DLD1 (cell line): Measurements from ENCODE around the gene NETO1.

ENCODE experiments used
- in situ Hi-C: cut with HindIII; loops from 2 replicates; pipeline ENCODE4 v1.10.0; 2017; ENCODE audit warnings: low sequenced_read_pairs

NETO1 gene

DNA sequence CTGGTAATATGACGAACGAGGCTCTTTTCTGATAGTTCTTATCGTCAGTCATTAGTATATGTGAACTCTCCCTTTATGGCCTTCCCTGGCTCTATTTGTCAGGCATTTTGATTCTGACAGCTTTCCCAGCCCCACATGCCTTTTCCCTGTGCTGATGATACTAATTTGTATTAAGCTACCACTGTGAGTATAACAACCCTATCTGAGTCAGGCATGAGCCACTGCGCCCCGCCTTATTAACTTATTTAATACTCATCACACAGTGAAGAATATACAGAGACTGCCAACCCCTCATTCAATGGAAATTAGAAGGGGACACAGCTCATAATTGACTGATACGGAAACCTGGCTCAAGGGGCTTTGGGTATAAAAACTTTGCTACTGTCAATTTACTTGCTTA lies 140.0 kb downstream of the NETO1 start:
- in situ Hi-C loops, result no loop called here

DNA sequence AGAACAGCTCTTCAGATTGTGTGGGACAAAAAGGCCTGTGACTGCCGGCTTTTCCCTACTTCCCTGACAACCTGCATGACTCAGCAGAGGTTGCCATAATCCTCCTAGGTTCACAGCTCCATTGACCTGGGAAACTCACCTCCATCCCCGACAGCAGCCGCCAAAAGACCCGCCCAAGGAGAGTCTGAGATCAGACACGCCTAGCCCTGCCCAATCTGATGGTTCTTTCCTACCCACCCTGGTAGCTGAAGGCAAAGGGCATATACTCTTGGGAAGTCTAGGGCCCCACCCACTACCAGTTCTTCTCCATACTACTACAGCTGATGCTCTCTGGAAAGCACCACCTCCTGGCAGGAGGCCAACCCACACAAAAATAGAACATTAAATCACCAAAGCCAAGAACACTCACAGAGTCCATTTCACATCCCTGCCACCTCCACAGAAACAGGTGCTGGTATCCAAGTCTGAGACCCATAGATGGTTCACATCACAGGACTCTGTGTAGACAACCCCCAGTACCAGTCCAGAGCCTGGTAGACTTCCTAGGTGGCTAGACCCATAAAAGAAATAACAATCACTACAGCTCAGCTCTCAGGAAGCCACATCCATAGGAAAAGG lies 140.6 kb downstream of the NETO1 start:
- in situ Hi-C loops, result no loop called here

GRCh38 chr18:72726201-72726600 lies 141.6 kb downstream of the NETO1 start:
- in situ Hi-C loops, result no loop called here

DNA sequence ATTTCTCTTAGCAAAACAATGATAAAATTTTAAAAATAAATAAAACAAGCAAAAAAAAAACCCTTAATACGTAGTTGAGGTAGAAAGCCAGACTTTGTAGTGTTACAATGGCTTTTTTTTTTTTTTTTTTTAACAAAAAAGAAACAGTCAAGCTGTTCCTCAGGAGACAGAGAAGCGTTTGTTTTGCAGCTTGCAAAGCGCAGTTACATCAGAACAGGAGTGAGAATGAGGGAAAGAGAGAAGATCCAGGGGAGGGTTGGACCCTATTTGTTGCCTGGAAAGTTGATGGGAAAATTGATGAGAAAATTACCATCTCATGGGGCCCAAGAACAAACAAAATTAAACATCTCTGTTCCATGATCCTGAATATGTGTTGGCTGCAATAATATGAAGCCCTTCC lies 146.5 kb downstream of the NETO1 start:
- in situ Hi-C loops, result no loop called here

DNA sequence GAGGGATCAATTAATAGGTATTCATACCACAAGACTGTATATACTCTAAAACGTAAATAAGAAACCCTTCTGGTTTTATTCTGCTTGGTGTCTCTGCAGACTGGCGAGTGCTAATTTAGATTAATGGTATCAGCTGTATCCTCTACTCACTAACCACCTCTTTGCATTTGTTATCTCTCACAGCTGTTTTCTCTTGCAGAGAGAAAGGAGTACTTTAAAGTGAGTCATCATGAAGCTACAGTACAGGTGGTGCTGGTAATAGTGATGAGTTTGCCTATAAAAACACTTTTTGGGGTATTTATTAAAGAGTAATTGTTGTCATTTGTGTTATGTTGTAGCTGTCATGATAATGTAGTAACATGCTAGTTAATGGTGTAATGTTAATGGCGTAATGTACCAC lies 147.7 kb downstream of the NETO1 start:
- in situ Hi-C loops, result no loop called here

- in situ Hi-C loops, result no loop called here
Measured at GRCh38 chr18:72704202-72704601, 163.6 kb downstream of the NETO1 start.

DNA sequence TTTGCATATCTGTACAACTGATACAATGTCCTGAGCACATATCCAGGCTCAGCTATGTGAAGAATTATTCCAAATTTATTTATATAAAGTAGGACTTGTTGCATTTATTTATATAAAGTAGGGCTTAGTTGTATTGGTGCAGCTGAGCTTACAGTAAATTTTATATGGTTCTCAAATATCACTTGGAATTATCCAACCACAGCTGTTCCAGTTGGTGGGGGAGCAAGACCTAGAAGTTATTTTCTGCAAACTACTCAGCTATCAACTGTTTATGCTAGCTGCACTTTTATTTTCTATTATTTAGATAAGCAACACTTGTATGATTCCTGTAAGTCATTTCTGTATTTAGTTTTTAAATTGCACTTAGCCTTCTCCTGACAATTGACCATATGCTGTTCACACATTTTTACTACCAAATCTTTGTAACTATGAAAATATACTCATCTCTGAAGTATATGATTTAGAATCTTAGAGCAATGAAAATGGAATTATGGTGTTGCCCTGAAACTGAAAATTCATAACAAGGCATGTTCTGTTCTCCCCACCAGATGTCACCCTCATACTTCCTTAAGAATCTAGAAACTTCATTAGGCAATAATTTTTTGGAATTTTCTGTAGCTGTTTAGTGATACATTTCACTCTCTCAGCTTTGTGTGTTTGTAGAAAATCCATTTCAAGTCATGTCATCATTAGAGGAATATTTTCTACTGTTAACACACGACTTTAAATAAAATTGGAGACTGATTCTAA lies 166.7 kb downstream of the NETO1 start:
- in situ Hi-C loops, result no loop called here

GRCh38 chr18:72697706-72698105 lies 170.1 kb downstream of the NETO1 start:
- in situ Hi-C loops, result no loop called here

- in situ Hi-C loops, result no loop called here
Measured at GRCh38 chr18:72692595-72692994, 175.2 kb downstream of the NETO1 start.
